GM10847 (cell line): ENCODE results near the gene MEFV.

Experiments used
- POLR2A ChIP-seq: IDR thresholded peaks from 2 replicates; pipeline ENCODE4 v1.6.1; 2011; ENCODE audit not compliant: insufficient read length; ENCODE audit errors: extremely low read depth

The MEFV gene

DNA sequence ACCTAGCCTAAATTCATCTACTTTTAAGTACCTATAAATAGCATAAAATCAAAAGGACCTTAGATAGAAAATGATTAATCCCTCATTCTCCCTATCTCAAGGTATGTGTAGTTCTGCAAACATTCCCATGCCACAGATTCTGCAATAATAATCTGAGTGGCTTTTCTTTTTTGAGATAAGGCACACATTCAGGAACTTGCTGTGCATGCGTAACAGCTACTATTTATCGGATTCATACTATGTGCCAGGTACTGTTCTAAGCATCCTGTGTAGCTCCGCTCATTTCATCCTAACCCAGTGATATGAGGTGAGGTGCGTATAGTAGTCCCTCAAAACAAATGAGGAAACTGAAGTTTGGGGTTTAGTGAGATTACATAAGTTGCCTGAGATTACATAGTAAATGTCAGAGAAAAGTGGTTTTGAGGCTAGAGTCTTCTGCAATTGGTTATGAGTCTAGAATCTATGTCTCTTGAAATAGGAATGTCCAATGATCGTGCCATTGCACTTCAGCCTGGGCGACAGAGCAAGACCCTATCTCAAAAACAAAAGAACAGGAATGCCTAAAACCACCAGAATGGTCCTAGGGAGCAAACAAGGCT, 24.9 kb upstream of the MEFV start:
- TF ChIP-seq POLR2A: no peak

DNA sequence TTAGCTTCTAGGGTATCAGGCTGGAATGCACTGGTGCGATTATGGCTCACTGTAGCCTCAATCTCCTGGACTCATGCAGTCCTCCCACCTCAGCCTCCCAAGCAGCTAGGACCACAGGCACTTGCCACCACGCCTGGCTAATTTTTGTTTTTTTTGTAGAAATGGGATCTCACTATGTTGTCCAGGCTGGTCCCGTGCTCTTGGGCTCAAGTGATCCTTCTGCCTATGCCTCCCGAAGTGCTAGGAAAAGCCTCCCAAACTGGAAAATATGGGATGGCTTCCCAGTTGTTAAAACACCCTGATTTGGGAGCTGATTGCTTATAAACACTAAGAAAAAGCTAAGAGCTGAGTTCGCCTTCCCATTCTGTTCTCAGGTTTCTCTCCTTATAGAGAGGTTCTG, 20.2 kb upstream of the MEFV start:
- TF ChIP-seq POLR2A: no peak

DNA sequence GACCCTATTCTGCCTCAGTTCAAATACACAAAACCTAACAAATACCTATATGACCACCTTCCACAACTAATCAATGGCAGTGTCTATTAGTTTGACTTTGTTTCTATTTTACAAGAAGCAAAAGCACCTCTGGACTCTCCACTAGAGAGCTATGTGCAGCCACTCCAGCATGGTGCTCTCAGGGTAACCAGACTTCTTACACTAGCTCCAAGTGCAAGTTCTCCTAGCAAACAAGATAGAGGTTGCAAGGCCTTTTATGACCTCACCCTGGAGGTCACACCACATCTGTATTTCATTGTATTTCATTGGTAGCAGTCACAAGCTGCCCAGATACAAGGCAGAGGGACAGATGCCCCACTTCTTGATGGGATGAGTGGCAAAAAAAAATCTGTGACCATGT, 18.5 kb upstream of the MEFV start:
- no peak for TF ChIP-seq POLR2A

DNA sequence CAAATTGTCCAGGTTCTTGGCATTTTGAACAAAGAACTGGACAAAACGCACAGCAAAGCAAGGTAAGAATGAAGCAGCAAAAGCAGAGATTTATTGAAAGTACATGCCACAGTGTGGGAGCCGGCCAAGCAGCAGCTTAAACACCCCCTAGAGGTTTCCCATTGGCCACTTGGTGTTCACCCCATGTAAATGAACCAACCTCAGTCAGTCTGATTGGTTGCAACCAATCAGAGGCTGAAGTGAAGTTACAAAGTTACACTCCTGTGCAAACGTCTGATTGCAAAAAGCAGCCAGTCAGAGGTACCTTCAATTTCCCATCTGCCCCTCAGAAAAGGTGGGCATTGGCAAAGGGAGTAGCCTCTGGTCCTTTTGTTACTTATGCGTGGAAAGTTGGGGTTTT, 18.1 kb upstream of the MEFV start:
- no peak for TF ChIP-seq POLR2A

DNA sequence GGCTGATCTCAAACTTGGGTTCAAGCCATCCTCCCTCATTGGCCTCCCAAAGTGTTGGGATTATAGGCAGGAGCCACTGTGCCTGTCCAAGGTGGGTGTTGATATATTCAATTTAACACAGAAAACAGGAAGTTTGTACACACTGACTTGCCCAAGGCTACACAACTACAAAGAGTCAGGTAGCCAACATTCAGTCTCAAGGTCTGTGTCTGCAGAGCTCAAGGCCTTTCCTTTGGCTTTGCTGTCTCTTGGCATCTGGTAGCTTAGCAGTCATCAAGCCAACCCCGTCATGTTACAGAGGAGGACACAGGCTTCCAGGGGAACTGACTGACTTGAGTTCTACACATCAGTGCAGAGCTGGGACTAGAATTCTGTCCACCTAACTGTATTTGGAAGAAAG, 11.9 kb upstream of the MEFV start:
- no peak for TF ChIP-seq POLR2A

DNA sequence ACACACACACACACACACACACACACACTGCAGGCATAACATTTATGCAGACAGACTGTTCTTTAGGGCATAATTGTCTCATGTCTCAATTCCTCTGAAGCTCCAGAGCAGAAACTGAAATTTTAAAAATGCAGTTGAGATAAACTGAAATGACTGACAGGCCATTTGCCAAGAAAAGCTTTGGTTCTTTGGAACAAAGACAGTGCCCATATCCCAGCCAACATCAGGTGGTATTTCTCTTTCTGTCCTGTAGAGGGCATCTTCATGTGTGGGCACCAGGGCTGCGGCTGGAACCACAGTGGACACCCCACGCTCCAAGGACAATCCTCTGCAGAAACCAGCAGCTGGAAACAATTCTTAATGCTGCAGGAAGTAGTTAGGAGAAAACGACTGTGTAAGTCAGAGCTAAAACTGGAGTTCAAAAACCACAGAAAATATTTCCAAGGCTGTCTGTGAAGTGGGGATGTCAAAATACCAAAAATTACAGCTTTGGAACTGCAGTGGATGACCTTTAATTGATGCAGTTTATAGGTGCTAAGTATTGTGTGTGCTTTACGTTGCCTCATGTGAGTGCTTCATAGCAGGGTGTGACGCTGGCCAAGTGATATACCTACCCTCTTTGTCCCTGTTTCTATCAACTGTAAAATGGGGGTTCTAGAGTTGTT, 10.6 kb upstream of the MEFV start:
- no peak for TF ChIP-seq POLR2A

DNA sequence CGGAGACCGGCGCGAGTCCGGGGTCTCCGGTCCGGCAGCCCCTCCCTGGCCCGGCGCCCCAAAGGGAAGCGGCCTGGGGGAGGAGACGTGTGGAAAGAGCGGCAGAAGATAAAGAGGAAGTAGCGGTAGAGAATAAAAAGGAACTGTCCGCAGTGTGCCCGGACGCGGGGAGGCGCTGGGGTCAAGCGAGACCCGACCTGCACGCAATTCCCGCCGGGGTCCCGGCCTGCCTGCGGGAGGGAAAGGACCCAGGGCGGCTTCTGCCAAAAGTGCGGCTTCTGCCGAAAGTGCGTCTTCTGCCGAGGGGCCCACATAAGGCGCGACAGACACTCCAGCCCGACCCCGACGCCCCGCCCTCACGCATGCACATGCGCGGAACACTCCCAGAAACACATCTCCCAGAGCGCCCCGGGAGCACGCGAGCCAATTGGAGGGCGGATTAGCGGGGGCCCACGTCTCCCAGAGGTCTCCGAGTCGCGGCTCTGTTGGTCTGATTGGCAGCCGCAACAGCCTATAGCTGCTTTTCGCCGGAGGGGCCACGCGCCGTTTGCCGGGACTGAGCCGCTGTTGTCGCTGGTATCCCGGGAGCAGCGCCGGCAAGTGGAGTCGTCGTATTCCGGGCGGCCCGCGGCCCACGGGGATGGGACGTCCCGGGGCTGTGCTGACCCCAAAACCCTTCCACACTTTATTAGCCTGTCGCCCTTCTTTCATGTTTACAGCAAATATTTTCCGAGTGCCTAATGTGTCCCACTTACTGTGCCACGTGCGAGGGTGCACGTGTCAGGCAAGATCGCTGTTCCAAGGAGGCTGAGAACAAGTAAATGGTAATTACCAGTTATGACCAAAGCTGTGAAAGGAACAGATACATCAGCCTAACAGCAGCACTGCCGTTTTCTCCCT, 8.0 kb upstream of the MEFV start:
- TF ChIP-seq POLR2A: peak; percentile 71

DNA sequence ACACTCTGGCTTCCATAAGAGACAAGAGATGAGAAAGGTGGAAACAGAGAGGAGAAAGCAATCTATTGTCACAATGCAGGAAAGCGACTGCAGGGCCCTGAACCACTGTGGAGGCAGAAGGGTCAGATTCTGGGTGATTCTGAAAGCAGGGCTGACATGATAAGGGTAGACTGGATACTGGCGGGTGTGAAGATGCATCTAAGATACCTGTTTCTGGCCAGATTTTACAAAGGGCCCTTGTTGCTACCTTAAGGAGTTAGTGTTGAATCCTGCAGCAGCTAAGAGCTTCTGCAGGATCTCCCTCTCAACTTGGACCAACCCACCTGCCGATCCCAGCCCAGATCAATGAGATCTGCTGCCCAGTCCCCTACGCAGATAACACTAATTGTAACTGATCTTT, 6.1 kb upstream of the MEFV start:
- TF ChIP-seq POLR2A: no peak

DNA sequence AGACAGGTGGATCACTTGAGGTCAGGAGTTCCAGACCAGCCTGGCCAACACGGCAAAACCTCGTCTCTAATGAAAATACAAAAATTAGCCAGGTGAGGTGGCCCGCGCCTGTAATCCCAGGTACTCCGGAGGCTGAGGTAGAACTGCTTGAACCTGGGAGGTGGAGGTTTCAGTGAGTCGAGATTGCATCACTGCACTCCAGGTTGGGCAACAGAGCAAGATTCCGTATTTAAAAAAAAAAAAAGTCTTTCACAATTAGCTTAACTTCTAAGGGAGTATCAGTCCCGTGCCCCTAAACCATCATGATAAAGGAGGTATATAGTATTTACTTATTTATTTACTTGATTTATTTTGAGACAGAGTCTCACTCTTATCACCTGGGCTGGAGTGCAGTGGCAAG, 3.4 kb upstream of the MEFV start:
- TF ChIP-seq POLR2A: no peak

DNA sequence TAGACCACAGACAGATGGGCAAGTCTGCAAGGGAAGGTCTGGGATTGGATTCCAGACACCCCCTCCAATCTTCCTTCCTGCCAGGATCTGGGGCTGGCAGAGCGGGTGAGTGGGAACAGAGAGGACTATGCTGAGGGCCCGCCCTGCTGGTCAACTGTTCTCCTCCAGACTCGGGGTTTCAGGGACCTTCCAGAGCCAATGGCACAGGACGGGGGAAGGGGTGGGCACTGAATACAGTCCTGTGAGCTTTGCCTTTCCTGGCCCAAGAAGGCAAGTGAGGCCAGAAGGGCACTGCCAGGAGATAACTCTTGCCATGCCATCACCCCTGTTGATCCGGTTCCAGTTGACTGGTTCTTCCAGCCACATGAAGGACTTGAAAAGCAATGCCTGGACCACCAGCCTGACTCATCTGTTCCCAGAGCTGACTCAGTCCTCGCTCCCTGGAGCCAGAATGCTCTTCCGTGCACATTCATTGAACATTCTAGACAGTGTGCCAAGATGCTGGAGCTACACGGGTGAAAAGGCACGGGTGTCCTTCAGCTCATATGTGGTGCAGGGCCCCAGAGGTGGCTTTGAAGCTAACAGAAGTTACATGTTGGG, 533 bp upstream of the MEFV start:
- TF ChIP-seq POLR2A: no peak

DNA sequence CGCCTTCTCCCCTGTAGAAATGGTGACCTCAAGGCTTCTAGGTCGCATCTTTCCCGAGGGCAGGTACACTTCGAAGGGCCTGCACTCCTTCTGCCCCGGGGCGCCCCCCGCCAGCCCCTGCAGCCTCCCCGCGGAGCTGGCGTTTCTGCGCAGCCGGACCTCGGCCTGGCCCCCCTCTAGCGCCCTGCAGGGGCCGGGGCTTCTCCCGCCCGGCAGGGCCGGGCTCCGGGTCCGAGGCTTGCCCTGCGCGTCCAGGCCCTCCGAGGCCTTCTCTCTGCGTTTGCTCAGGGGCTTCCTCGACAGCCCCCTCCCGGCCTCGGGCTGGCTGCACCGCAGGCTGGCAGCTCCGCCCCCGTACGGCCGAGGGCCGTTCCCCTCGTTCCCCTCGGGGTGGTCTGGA, 2.1 kb downstream of the MEFV start:
- TF ChIP-seq POLR2A: no peak

DNA sequence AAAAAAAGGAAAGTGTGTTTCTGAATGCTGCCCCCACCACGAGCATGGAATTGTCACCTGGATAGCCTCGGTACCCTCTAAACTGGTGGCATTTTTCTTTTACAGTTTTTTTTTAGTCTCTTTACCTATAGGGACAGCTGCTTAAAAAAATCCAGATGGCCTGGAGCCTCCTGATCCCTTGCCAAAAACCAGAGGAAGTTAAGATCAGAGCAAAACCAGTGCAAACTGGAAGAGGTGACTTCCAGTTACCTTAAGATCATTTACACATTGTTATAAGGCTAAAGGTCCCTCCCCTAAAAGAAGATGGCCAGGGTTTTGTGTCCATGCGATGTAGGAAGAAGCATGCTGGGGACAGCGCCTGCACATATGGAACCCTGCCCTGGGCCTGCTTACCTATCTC, 3.5 kb downstream of the MEFV start:
- TF ChIP-seq POLR2A: no peak

DNA sequence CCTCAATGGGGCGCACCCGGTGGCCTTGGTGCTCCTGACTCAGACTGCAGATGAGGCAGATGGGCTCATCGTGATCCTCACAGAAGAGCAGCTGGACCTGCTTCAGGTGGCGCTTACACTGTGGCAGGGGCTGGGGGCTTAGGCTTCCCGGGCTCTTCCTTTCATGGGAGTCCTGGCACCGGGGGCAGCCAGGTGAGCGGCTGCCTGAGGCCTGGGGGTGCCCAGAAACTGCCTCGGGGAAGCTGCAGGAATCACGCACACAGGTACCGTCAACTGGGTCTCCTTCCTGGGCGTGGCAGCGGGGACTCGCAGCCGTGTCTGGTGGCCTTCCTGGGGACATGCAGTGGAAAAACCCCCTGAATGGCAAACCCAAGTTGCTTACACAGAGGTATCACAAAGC, 7.0 kb downstream of the MEFV start:
- TF ChIP-seq POLR2A: no peak

DNA sequence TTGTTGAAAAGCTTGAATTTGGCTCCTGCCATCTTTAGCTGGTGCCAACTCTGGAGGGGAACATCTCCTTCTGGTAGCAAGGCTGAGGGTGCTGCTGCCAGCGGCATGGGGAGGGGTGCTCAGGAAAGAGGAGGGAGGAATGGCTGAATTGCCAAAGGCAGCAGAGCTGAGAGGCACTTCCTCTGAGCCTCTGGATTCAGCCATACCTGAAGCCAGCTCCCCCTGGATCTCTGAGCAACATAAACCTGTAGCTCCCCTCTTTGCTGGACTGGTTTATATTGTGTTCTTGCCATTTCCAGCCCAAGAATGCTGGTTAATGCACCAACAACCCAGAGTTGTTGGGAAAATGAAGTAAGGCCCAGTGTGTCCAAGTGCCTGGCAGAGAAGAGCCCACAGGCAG, 7.4 kb downstream of the MEFV start:
- no peak for TF ChIP-seq POLR2A

DNA sequence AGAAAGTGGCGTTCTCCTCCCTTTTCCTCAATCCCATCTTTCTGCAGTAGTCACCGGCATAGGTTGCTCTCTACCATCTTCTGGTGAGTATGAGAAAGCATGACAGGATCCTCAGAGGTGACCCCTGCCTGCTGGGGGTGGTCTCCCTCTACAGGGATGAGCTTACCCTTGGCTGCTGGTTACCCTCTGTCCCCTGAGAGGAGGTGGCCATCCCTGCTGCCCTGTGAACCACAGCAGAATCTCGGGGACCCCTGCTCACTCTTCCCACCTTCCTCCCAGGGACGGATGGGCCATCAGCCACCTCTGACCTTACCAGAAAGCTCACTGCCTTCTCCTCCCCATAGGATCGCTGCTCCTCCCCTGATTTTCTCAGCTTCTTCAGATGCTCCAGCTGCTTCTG, 7.8 kb downstream of the MEFV start:
- TF ChIP-seq POLR2A: no peak

DNA sequence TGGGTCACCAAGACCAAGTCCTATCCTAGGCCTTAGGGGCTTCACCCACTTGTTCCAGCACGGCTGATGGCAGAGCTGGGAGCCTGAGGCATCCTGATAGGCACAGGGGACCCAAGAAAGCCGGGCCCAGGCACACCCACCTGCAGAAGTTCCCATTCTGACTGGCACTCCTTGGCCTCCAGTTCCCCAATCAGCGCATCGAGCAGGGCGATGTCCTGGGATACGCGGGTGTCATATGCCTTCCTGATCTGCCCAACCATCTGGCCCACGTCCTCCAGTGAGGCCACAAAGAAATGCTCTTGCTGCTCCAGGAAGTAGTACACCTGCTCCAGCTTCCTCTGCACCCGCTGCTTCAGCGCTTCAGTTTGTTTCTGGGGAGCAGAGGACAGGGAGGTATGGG, 9.6 kb downstream of the MEFV start:
- TF ChIP-seq POLR2A: no peak
